ENCODE results near the gene ZSWIM7.

Gene ZSWIM7

GRCh38 chr17:15999141-15999973 is at the start of gene ZSWIM7, which contains the start of gene TTC19:
TSS of gene ZSWIM7 (minus strand) at chr17:15999704. CDS start at chr17:15999594, 110 bp downstream.
TSS of gene TTC19 (plus strand) at chr17:15999824. CDS start at chr17:15999849, 25 bp downstream.
- peak; percentile 93 for DNase-seq

- DNase-seq: no peak
These were observed 49.4 kb upstream of the ZSWIM7 start for GRCh38 chr17:16048811-16049449.

- DNase-seq: no peak
These were observed 47.5 kb upstream of the ZSWIM7 start for GRCh38 chr17:16046966-16047365.

- DNase-seq: no peak
These were observed 45.0 kb upstream of the ZSWIM7 start for GRCh38 chr17:16044487-16044886.

GRCh38 chr17:16040710-16041251 is 41.3 kb upstream of the ZSWIM7 start:
- DNase-seq: no peak

- no peak for DNase-seq
These were observed 38.1 kb upstream of the ZSWIM7 start for GRCh38 chr17:16037636-16038035.

- DNase-seq: no peak
These were observed 36.8 kb upstream of the ZSWIM7 start for GRCh38 chr17:16036261-16036660.

- no peak for DNase-seq
These were observed 34.3 kb upstream of the ZSWIM7 start for GRCh38 chr17:16033729-16034349.

GRCh38 chr17:16027708-16028584 is 28.4 kb upstream of the ZSWIM7 start:
- no peak for DNase-seq

- no peak for DNase-seq
These were observed 27.4 kb upstream of the ZSWIM7 start for GRCh38 chr17:16026895-16027294.

GRCh38 chr17:16025202-16025601 is 25.7 kb upstream of the ZSWIM7 start:
- DNase-seq: no peak

- no peak for DNase-seq
These were observed 24.4 kb upstream of the ZSWIM7 start for GRCh38 chr17:16023881-16024280.

GRCh38 chr17:16019347-16019746 is 19.8 kb upstream of the ZSWIM7 start:
- DNase-seq: no peak

- no peak for DNase-seq
These were observed 14.5 kb upstream of the ZSWIM7 start for GRCh38 chr17:16013943-16014407.

- DNase-seq: no peak
These were observed 7.9 kb upstream of the ZSWIM7 start for GRCh38 chr17:16007439-16007838.

GRCh38 chr17:16005636-16006035 is 6.1 kb upstream of the ZSWIM7 start:
- DNase-seq: no peak

- no peak for DNase-seq
These were observed 4.3 kb upstream of the ZSWIM7 start for GRCh38 chr17:16003841-16004240.

GRCh38 chr17:16002708-16003260 is 3.3 kb upstream of the ZSWIM7 start:
- DNase-seq: no peak

- no peak for DNase-seq
These were observed 1.9 kb upstream of the ZSWIM7 start for GRCh38 chr17:16001226-16001897.

- no peak for DNase-seq
These were observed 697 bp upstream of the ZSWIM7 start for GRCh38 chr17:15999974-16000827.
